ENCODE results near the gene PIEZO2. TPM values are rescaled to one million over a fixed set of nuclear protein-coding genes. Genes with fewer than 3 reads are reported as not detected.

The PIEZO2 gene
- total and polyA plus RNA-seq, 2 of the 8 experiments (the other 6 are each of a cell fraction or from before 2014, with no cell fraction given): 4.7 to 16.5 TPM

GRCh38 chr18:10950080-10950875, 199.1 kb downstream of the PIEZO2 start (continued):
- no peak for TF ChIP-seq CTBP2 (IDR thresholded peaks at IDR 0.05; ENCODE audit: borderline replicate concordance, insufficient read depth, insufficient read length, low read length)
- no peak for TF ChIP-seq YY1 (IDR thresholded peaks at IDR 0.05; ENCODE audit: low read depth, low read length)
- TF ChIP-seq SP4 (IDR thresholded peaks at IDR 0.05; ENCODE audit: low read length): no peak
